ENCODE results near the gene MAP4.

MAP4 gene

GRCh38 chr3:48038971-48039481 lies 22.8 kb upstream of the MAP4 start (continued):
- TF ChIP-seq PRDM10 (tag by site-specific recombination; IDR thresholded peaks at IDR 0.05) (peak; percentile 91), BCL11A (tag by site-specific recombination; IDR thresholded peaks at IDR 0.05; ENCODE audit: low read depth) (no peak), INSM2 (tag by site-specific recombination; IDR thresholded peaks at IDR 0.05) (peak; percentile 3; the same call in 1 of the 2 replicates), ZNF426 (tag by site-specific recombination; IDR thresholded peaks at IDR 0.05) (no peak), ZNF623 (tag by site-specific recombination; IDR thresholded peaks at IDR 0.05) (no peak), ZNF610 (tag by site-specific recombination; IDR thresholded peaks at IDR 0.05; ENCODE audit: borderline replicate concordance) (no peak), ATF2 (tag by site-specific recombination; IDR thresholded peaks at IDR 0.05; ENCODE audit: low read depth) (no peak), ZSCAN4 (tag by site-specific recombination; IDR thresholded peaks at IDR 0.05) (no peak), ZNF221 (tag by site-specific recombination; IDR thresholded peaks at IDR 0.05; ENCODE audit: borderline replicate concordance) (no peak), ZNF335 (tag by site-specific recombination; conservative IDR thresholded peaks at IDR 0.05) (peak; percentile 21; the same call in 1 of the 2 replicates), ZNF324 (tag by site-specific recombination; IDR thresholded peaks at IDR 0.05) (no peak), ZXDB (tag by site-specific recombination; IDR thresholded peaks at IDR 0.05) (0 out of 2 replicates have a peak, but pooled peaks have one; percentile 3), PRDM1 (tag by site-specific recombination; IDR thresholded peaks at IDR 0.05) (no peak), ZNF639 (tag by site-specific recombination; IDR thresholded peaks at IDR 0.05) (peak; percentile 24; the same call in 1 of the 2 replicates), ZNF596 (tag by site-specific recombination; IDR thresholded peaks at IDR 0.05) (no peak), ZNF140 (tag by site-specific recombination; IDR thresholded peaks at IDR 0.05) (no peak), ZNF654 (tag by site-specific recombination; IDR thresholded peaks at IDR 0.05; ENCODE audit: low read depth) (no peak), ZNF423 (tag by site-specific recombination; IDR thresholded peaks at IDR 0.05) (no peak), ZNF830 (tag by site-specific recombination; IDR thresholded peaks at IDR 0.05; ENCODE audit: low read depth) (no peak), ZNF629 (tag by site-specific recombination; IDR thresholded peaks at IDR 0.05) (no peak), ZNF843 (tag by site-specific recombination; IDR thresholded peaks at IDR 0.05) (no peak), ZSCAN30 (tag by site-specific recombination; IDR thresholded peaks at IDR 0.05) (no peak), ZBTB17 (tag by site-specific recombination; IDR thresholded peaks at IDR 0.05) (peak; percentile 78), ZBTB1 (tag by site-specific recombination; IDR thresholded peaks at IDR 0.05) (no peak), PRDM6 (tag by site-specific recombination; IDR thresholded peaks at IDR 0.05) (peak; percentile 85)

All from HEK293 (cell line).